Mammary epithelial cell (primary cell): ENCODE results near the gene ZNF746.

Experiments
- CTCF ChIP-seq, 2 donors: IDR thresholded peaks in 1 of 2; conservative IDR thresholded peaks in 1 of 2; 2 replicates each; pipeline ENCODE4 v1.5.1; 2011 to 2012; ENCODE audit warnings: inconsistent platforms in 2 of 2, low read length in 2 of 2, mild to moderate bottlenecking in 2 of 2, control low read depth in 1 of 2, low read depth in 1 of 2; ENCODE audit not compliant: insufficient read depth in 1 of 2; ENCODE audit errors: extremely low read depth in 1 of 2
- EZH2 ChIP-seq: IDR thresholded peaks from 2 replicates; pipeline ENCODE4 v1.6.1; 2012; ENCODE audit warnings: low read length, inconsistent platforms, borderline replicate concordance

- TF ChIP-seq CTCF (conservative IDR thresholded peaks at IDR 0.05 in 1 of 2, IDR thresholded peaks at IDR 0.05 in 1 of 2; ENCODE audit: extremely low read depth in 1 of 2, insufficient read depth in 1 of 2, low read depth in 1 of 2, low read length in 2 of 2) (no peak), EZH2 (no peak)
Observed at GRCh38 chr7:149476791-149477190, 20.8 kb downstream of the ZNF746 start.
